H9 (cell line): ENCODE measurements around the gene NPAS3. TPM values are rescaled to one million over a fixed set of nuclear protein-coding genes. Genes with fewer than 3 reads are reported as not detected.

ENCODE experiments used
- DNase-seq: peaks from one replicate; pipeline ENCODE4 v3.0.0-alpha.2; 2017
- H2AFZ ChIP-seq: one replicate; pipeline ENCODE4 v1.6.1; 2013; ENCODE audit warnings: mild to moderate bottlenecking, low read length, control low read depth, moderate library complexity
- H2AK5ac ChIP-seq: 2 replicates; pipeline ENCODE4 v1.6.1; 2013; ENCODE audit warnings: low read length, control low read depth, mixed read lengths; ENCODE audit not compliant: insufficient read length
- H2BK120ac ChIP-seq: one replicate; pipeline ENCODE4 v1.6.1; 2013; ENCODE audit warnings: low read depth, mild to moderate bottlenecking, low read length, control low read depth, inconsistent platforms; ENCODE audit not compliant: poor library complexity, severe bottlenecking
- H2BK12ac ChIP-seq: 2 replicates; pipeline ENCODE4 v1.6.1; 2013; ENCODE audit warnings: low read length, control low read depth, mixed read lengths, low read depth; ENCODE audit not compliant: insufficient read length
- H2BK15ac ChIP-seq: 2 replicates; pipeline ENCODE4 v1.6.1; 2013; ENCODE audit warnings: low read depth, low read length, control low read depth
- H2BK20ac ChIP-seq: one replicate; pipeline ENCODE4 v1.6.1; 2013; ENCODE audit warnings: low read depth, mild to moderate bottlenecking, low read length, control low read depth, inconsistent platforms; ENCODE audit not compliant: poor library complexity, severe bottlenecking
- H2BK5ac ChIP-seq: 2 replicates; pipeline ENCODE4 v1.6.1; 2013; ENCODE audit warnings: low read length, control low read depth, mixed read lengths; ENCODE audit not compliant: insufficient read length
- H3K14ac ChIP-seq: 2 replicates; pipeline ENCODE4 v1.6.1; 2013; ENCODE audit warnings: low read length, control low read depth; ENCODE audit not compliant: insufficient read depth
- H3K18ac ChIP-seq: 2 replicates; pipeline ENCODE4 v1.6.1; 2013; ENCODE audit warnings: low read depth, mild to moderate bottlenecking, mixed read lengths, low read length, control low read depth; ENCODE audit not compliant: insufficient read length
- H3K23ac ChIP-seq: 2 replicates; pipeline ENCODE4 v1.6.1; 2013; ENCODE audit warnings: low read length, control low read depth, mixed read lengths, low read depth; ENCODE audit not compliant: insufficient read length
- H3K23me2 ChIP-seq: 2 replicates; pipeline ENCODE4 v1.6.1; 2013; ENCODE audit warnings: low read depth, mild to moderate bottlenecking, mixed read lengths, low read length, control low read depth; ENCODE audit not compliant: insufficient read length, poor library complexity, severe bottlenecking
- H3K27ac ChIP-seq: 2 replicates; pipeline ENCODE4 v1.5.1; 2013; ENCODE audit warnings: low read length, control low read depth, mixed read lengths, low read depth; ENCODE audit not compliant: insufficient read length
- H3K27me3 ChIP-seq: 2 replicates; pipeline ENCODE4 v1.6.1; 2013; ENCODE audit warnings: low read length, control low read depth, inconsistent platforms; ENCODE audit not compliant: insufficient read depth
- H3K4ac ChIP-seq: 2 replicates; pipeline ENCODE4 v1.6.1; 2013; ENCODE audit warnings: low read depth, mild to moderate bottlenecking, control low read depth, inconsistent platforms, low read length, moderate library complexity
- H3K4me1 ChIP-seq: 2 replicates; pipeline ENCODE4 v1.6.1; 2013; ENCODE audit warnings: low read length, control low read depth, inconsistent platforms; ENCODE audit not compliant: insufficient read depth
- H3K4me2 ChIP-seq: 2 replicates; pipeline ENCODE4 v1.6.1; 2013; ENCODE audit warnings: low read length, control low read depth, mixed read lengths; ENCODE audit not compliant: insufficient read length, insufficient read depth
- H3K56ac ChIP-seq: 2 replicates; pipeline ENCODE4 v1.6.1; 2013; ENCODE audit warnings: low read depth, mild to moderate bottlenecking, mixed read lengths, low read length, control low read depth; ENCODE audit not compliant: insufficient read length
- H3K79me1 ChIP-seq: 2 replicates; pipeline ENCODE4 v1.6.1; 2013; ENCODE audit warnings: low read depth, mild to moderate bottlenecking, moderate library complexity, low read length, control low read depth, inconsistent platforms; ENCODE audit not compliant: insufficient read depth, poor library complexity, severe bottlenecking
- H3K79me2 ChIP-seq: 2 replicates; pipeline ENCODE4 v1.6.1; 2013; ENCODE audit warnings: low read length, control low read depth, inconsistent platforms; ENCODE audit not compliant: insufficient read depth
- H3K9ac ChIP-seq: 2 replicates; pipeline ENCODE4 v1.6.1; 2013; ENCODE audit warnings: low read length, control low read depth, mixed read lengths; ENCODE audit not compliant: insufficient read length; ENCODE audit errors: extremely low read depth
- H3K9me3 ChIP-seq: one replicate; pipeline ENCODE4 v1.6.1; 2013; ENCODE audit warnings: low read depth, low read length, inconsistent platforms; ENCODE audit not compliant: control insufficient read depth
- H3T11ph ChIP-seq: one replicate; pipeline ENCODE4 v1.6.1; 2013; ENCODE audit warnings: mild to moderate bottlenecking, low read length, control low read depth, inconsistent platforms
- H4K20me1 ChIP-seq: one replicate; pipeline ENCODE4 v1.6.1; 2013; ENCODE audit not compliant: control insufficient read depth, insufficient read length, insufficient read depth
- H4K5ac ChIP-seq: 2 replicates; pipeline ENCODE4 v1.6.1; 2013; ENCODE audit warnings: low read depth, mild to moderate bottlenecking, mixed read lengths, low read length, control low read depth; ENCODE audit not compliant: insufficient read length
- H4K8ac ChIP-seq: replicated peaks from 2 replicates; pipeline ENCODE4 v1.6.1; 2013; ENCODE audit warnings: low read length, control low read depth, mixed read lengths, low read depth; ENCODE audit not compliant: insufficient read length
- H4K91ac ChIP-seq: 2 replicates; pipeline ENCODE4 v1.6.1; 2013; ENCODE audit warnings: low read depth, mild to moderate bottlenecking, moderate library complexity, mixed read lengths, low read length, control low read depth; ENCODE audit not compliant: insufficient read length
- H3K27ac Mint-ChIP-seq, 3 experiments: 2 replicates in 2 of 3; 3 replicates in 1 of 3; pipeline ENCODE4 v1.8.0; 2020 to 2021; ENCODE audit warnings: mixed read lengths in 3 of 3, mild to moderate bottlenecking in 1 of 3, moderate library complexity in 1 of 3
- H3K27me3 Mint-ChIP-seq: 2 replicates; pipeline ENCODE4 v1.8.0; 2021; ENCODE audit warnings: low read depth, mild to moderate bottlenecking, moderate library complexity, mixed read lengths
- H3K36me3 Mint-ChIP-seq, 3 experiments: 2 replicates in 2 of 3; 3 replicates in 1 of 3; pipeline ENCODE4 v1.8.0; 2020 to 2021; ENCODE audit warnings: low read depth in 3 of 3, mixed read lengths in 3 of 3; ENCODE audit not compliant: insufficient read depth in 1 of 3
- H3K4me1 Mint-ChIP-seq, 2 experiments: 2 replicates each; pipeline ENCODE4 v1.8.0; 2020; ENCODE audit warnings: mixed read lengths in 2 of 2
- H3K4me3 Mint-ChIP-seq, 2 experiments: 2 replicates in 1 of 2; 3 replicates in 1 of 2; pipeline ENCODE4 v1.8.0; 2020 to 2021; ENCODE audit warnings: mild to moderate bottlenecking in 2 of 2, mixed read lengths in 2 of 2, moderate library complexity in 1 of 2
- H3K9me3 Mint-ChIP-seq, 2 experiments: 2 replicates in 1 of 2; 3 replicates in 1 of 2; pipeline ENCODE4 v1.8.0; 2020; ENCODE audit warnings: mild to moderate bottlenecking in 2 of 2, mixed read lengths in 2 of 2, moderate library complexity in 1 of 2
- CTCF ChIP-seq: fragments of 200-600 bp; sonication (generic); conservative IDR thresholded peaks from 3 replicates; pipeline ENCODE4 v1.8.0; 2021; ENCODE audit warnings: antibody characterized with exemption, mild to moderate bottlenecking
- WGBS: extraction: QIAGEN DNeasy Blood & Tissue Kit; methylation state at CpG from one replicate; pipeline ENCODE4 v1.1.7; 2013; ENCODE audit warnings: missing lambda C conversion rate, low lambda C conversion rate, mixed read lengths; ENCODE audit not compliant: insufficient read length; ENCODE audit errors: extremely low coverage; 5-methylcytosine and 5-hydroxymethylcytosine counted together
- total RNA-seq: library from RNA; stranded (reverse); gene quantifications from 2 replicates; pipeline ENCODE4 v1.2.1, GENCODE V29; 2021

The NPAS3 gene
- total RNA-seq, 1 experiment from 2014 or later = 0.17 TPM

DNA sequence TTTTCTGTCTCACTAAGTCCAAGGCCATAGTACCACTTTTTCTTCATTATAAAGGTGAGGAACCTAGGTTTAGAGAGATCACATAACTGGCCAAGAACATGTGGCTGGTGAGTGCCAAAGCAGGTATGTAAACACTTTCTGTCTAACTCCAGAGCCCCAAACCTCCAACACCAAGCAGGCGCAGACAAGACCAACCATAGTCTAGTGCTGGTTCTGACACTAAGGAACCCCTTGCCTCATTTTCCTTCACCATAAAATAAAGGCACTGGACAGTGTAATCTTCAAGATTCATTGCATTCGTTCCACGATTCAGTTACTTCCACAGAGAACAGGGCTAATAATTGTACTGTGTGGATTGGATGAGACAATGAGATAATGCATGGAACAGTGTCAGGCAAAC lies 71.0 kb downstream of the NPAS3 start:
- H4K91ac ChIP-seq = no peak overlapping the region
- no CpG with 5 or more reads among the region's 3 CpGs for WGBS
- H3K23ac ChIP-seq = no peak overlapping the region
- H2BK12ac ChIP-seq = no peak overlapping the region
- H2BK5ac ChIP-seq = no peak overlapping the region
- H4K8ac ChIP-seq = no peak overlapping the region
- peaks cover 0 to 6% of the 10 kb centered on the region in 2 experiments; a peak in 2 of 4 replicates for H3K4me1 Mint-ChIP-seq
- no peak overlapping the region for H3K4ac ChIP-seq
- H3K27ac ChIP-seq = no peak overlapping the region
- no peak overlapping the region for H2AK5ac ChIP-seq
- H3K27ac Mint-ChIP-seq = no peak overlapping the region
- H3K79me2 ChIP-seq = no peaks in the 10 kb centered on the region
- H3K9me3 ChIP-seq = no peaks in the 10 kb centered on the region
- H4K5ac ChIP-seq = no peak overlapping the region
- no peaks in the 10 kb centered on the region for H3K27me3 Mint-ChIP-seq
- H3K14ac ChIP-seq = no peak overlapping the region
- H3K23me2 ChIP-seq = no peaks in the 10 kb centered on the region
- no peak overlapping the region for H3T11ph ChIP-seq
- H3K56ac ChIP-seq = no peak overlapping the region
- no peaks in the 10 kb centered on the region for H3K9me3 Mint-ChIP-seq
- no peaks in the 10 kb centered on the region for H3K79me1 ChIP-seq
- no peak for TF ChIP-seq CTCF
- H4K20me1 ChIP-seq = no peaks in the 10 kb centered on the region
- H3K9ac ChIP-seq = no peak overlapping the region
- no peaks in the 10 kb centered on the region for H3K36me3 Mint-ChIP-seq
- no peak overlapping the region for H2BK20ac ChIP-seq
- no peak overlapping the region for H3K4me2 ChIP-seq
- H2AFZ ChIP-seq = no peak overlapping the region
- no peaks in the 10 kb centered on the region for H3K27me3 ChIP-seq
- H3K4me1 ChIP-seq = no peaks in the 10 kb centered on the region
- no peak overlapping the region for H2BK120ac ChIP-seq
- DNase-seq = no peak
- H2BK15ac ChIP-seq = no peak overlapping the region
- H3K18ac ChIP-seq = no peak overlapping the region
- H3K4me3 Mint-ChIP-seq = no peak overlapping the region
